Measurements from ENCODE around the gene SLC24A4. TPM values are rescaled to one million over a fixed set of nuclear protein-coding genes. Genes with fewer than 3 reads are reported as not detected.

The SLC24A4 gene
- total and polyA plus RNA-seq, 2 of the 4 experiments (the other 2 are of a cell fraction): not detected

DNA sequence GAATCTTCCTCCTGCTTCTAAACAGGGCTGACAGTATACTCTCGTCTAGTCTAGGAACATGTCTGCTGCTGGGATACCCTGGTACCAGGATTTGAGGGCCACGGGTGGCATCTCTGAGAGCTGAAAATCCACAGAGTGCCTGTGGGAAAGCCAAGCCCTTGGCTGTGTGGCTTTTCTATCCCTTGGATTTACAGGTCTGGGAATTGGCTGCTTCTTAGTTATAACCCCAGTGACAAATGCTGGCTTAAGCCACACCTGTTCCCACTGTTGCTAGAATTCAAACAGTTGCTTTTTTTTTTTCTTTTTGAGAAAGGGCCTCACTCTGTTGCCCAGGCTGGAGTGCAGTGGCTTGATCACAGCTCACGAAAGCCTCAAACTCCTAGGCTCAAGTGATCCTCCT lies 176.3 kb downstream of the SLC24A4 start:
- Histone ChIP-seq H3K27me3 (ENCODE audit: control insufficient read depth, insufficient read depth, low read length) (no peaks in the 10 kb centered on the region), H3K4me2 (ENCODE audit: low read depth, low read length) (no peak overlapping the region), H3K4me1 (ENCODE audit: control insufficient read depth, insufficient read depth, low read length) (peaks cover 22% of the 10 kb centered on the region), H3K27ac (ENCODE audit: insufficient read depth, low read length) (no peak overlapping the region), H3K9me1 (ENCODE audit: insufficient read depth, low read length) (peaks cover 19% of the 10 kb centered on the region), H3K56ac (ENCODE audit: extremely low read depth, insufficient read depth, low read length) (no peak overlapping the region), H3K9me3 (ENCODE audit: control insufficient read depth, insufficient read depth, low read length) (no peaks in the 10 kb centered on the region), H3K4me3 (ENCODE audit: insufficient read depth, low read depth, low read length) (no peak overlapping the region), H2BK120ac (ENCODE audit: low read depth, low read length) (no peak overlapping the region), H4K8ac (ENCODE audit: low read depth in 2 of 2, low read length in 2 of 2) (no peak overlapping the region), H3K23ac (ENCODE audit: low read depth, low read length) (no peak overlapping the region), H2AK5ac (ENCODE audit: low read depth, low read length) (no peak overlapping the region), H2AFZ (replicated peaks; ENCODE audit: low read length, poor library complexity) (no peak overlapping the region), H2BK20ac (ENCODE audit: low read depth, low read length) (no peak overlapping the region), H3K4ac (ENCODE audit: low read depth, low read length) (no peak overlapping the region), H4K20me1 (ENCODE audit: insufficient read depth, low read length) (no peaks in the 10 kb centered on the region), H4K91ac (ENCODE audit: insufficient read depth, low read depth, low read length) (no peak overlapping the region), H2AK9ac (replicated peaks; ENCODE audit: low read depth, low read length, poor library complexity) (no peak overlapping the region), H3K36me3 (ENCODE audit: control insufficient read depth, insufficient read depth, low read length) (no peaks in the 10 kb centered on the region), H3K18ac (ENCODE audit: low read depth, low read length) (no peak overlapping the region), H3K9ac (ENCODE audit: low read depth, low read length) (no peak overlapping the region), H4K5ac (ENCODE audit: low read depth, low read length) (no peak overlapping the region), H3K79me1 (ENCODE audit: low read depth in 1 of 2, low read length in 2 of 2) (no peaks in the 10 kb centered on the region), H2BK5ac (ENCODE audit: low read depth, low read length, poor library complexity, severe bottlenecking) (no peak overlapping the region), H2BK15ac (ENCODE audit: low read depth, low read length) (no peak overlapping the region), H3K14ac (replicated peaks; ENCODE audit: low read depth, low read length) (no peak overlapping the region)
- in situ Hi-C loops (cut with MboI; ENCODE audit: low sequenced_read_pairs) (no loop called here), dilution Hi-C loops (cut with HindIII; ENCODE audit: low sequenced_read_pairs, unreplicated experiment) (no loop called here), intact Hi-C loops (cut with micrococcal nuclease) (no loop called here)
- BruUV-seq (replicated peaks): no TSS peak
- no peak for ATAC-seq (ENCODE audit: low read depth)
- ChIA-PET POLR2A (ENCODE audit: unreplicated experiment) (no interaction called here), CTCF (no interaction called here)
- no peak for DNase-seq
- 80% methylated on average over 1 of the region's 3 CpGs; no CpG with 5 or more reads in 1 of the 2 experiments for WGBS, 2 experiments (ENCODE audit: extremely low coverage in 2 of 2, insufficient read length in 1 of 2)
- TF ChIP-seq FOS (IDR thresholded peaks at IDR 0.05; ENCODE audit: low read depth, low read length) (no peak), RFX5 (IDR thresholded peaks at IDR 0.05; ENCODE audit: low read depth, low read length) (no peak), RAD21 (IDR thresholded peaks at IDR 0.05; ENCODE audit: low read length) (no peak), SMC3 (IDR thresholded peaks at IDR 0.05; ENCODE audit: low read depth, low read length) (no peak), NFE2L2 (IDR thresholded peaks at IDR 0.05; ENCODE audit: low read depth, low read length) (no peak), RCOR1 (IDR thresholded peaks at IDR 0.05; ENCODE audit: insufficient replicate concordance, low read length) (no peak), MAZ (IDR thresholded peaks at IDR 0.05; ENCODE audit: borderline replicate concordance, low read depth, low read length) (no peak), POLR2A (IDR thresholded peaks at IDR 0.05; ENCODE audit: low read depth, low read length) (no peak), BHLHE40 (IDR thresholded peaks at IDR 0.05; ENCODE audit: low read depth, low read length) (no peak), CHD1 (IDR thresholded peaks at IDR 0.05; ENCODE audit: low read depth, low read length) (no peak), MAFK (IDR thresholded peaks at IDR 0.05; ENCODE audit: low read depth, low read length) (no peak)
- TF ChIP-seq, protein P1, sequence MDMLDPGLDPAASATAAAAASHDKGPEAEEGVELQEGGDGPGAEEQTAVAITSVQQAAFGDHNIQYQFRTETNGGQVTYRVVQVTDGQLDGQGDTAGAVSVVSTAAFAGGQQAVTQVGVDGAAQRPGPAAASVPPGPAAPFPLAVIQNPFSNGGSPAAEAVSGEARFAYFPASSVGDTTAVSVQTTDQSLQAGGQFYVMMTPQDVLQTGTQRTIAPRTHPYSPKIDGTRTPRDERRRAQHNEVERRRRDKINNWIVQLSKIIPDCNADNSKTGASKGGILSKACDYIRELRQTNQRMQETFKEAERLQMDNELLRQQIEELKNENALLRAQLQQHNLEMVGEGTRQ (IDR thresholded peaks at IDR 0.05; ENCODE audit: low read depth, low read length): no peak
- TF ChIP-seq, protein P2, sequence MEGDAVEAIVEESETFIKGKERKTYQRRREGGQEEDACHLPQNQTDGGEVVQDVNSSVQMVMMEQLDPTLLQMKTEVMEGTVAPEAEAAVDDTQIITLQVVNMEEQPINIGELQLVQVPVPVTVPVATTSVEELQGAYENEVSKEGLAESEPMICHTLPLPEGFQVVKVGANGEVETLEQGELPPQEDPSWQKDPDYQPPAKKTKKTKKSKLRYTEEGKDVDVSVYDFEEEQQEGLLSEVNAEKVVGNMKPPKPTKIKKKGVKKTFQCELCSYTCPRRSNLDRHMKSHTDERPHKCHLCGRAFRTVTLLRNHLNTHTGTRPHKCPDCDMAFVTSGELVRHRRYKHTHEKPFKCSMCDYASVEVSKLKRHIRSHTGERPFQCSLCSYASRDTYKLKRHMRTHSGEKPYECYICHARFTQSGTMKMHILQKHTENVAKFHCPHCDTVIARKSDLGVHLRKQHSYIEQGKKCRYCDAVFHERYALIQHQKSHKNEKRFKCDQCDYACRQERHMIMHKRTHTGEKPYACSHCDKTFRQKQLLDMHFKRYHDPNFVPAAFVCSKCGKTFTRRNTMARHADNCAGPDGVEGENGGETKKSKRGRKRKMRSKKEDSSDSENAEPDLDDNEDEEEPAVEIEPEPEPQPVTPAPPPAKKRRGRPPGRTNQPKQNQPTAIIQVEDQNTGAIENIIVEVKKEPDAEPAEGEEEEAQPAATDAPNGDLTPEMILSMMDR (conservative IDR thresholded peaks at IDR 0.05; ENCODE audit: low read depth, low read length): no peak

All from IMR-90 (cell line).